Right lobe of liver (tissue), 6 donors: ENCODE results near the gene KIAA1614. TPM values are rescaled to one million over a fixed set of nuclear protein-coding genes. Genes with fewer than 3 reads are reported as not detected.

Source experiments
- ATAC-seq, 4 donors: fragments of 200-7000 bp; cut with Tn5 transposase; one replicate each; pipeline ENCODE4 v1.9.1; 2020; ENCODE audit warnings: mild to moderate bottlenecking in 4 of 4, moderate library complexity in 4 of 4
- DNase-seq, 3 donors: peaks; one replicate each; pipeline ENCODE4 v3.0.0-alpha.2; 2020
- H3K27ac ChIP-seq, 3 donors: fragments of 200-600 bp; one replicate each; pipeline ENCODE4 v1.8.0; 2022
- H3K27me3 ChIP-seq, 2 donors: fragments of 200-600 bp; one replicate each; pipeline ENCODE4 v1.8.0; 2022
- H3K36me3 ChIP-seq, 4 donors: fragments of 200-600 bp; sonication (generic) in 1 of 4; one replicate each; pipeline versions ENCODE4 v1.5.1 to v1.8.0; 2017 to 2022; ENCODE audit warnings: control low read depth in 1 of 4
- H3K4me1 ChIP-seq, 4 donors: fragments of 200-600 bp; sonication (generic) in 1 of 4; one replicate each; pipeline versions ENCODE4 v1.5.1 to v1.8.0; 2017 to 2022; ENCODE audit warnings: control low read depth in 1 of 4
- H3K4me3 ChIP-seq, 3 donors: fragments of 200-600 bp; one replicate each; pipeline ENCODE4 v1.8.0; 2022
- H3K9me3 ChIP-seq, 4 donors: fragments of 200-600 bp; sonication (generic) in 1 of 4; one replicate each; pipeline versions ENCODE4 v1.5.1 to v1.8.0; 2017 to 2022; ENCODE audit warnings: control low read depth in 1 of 4
- POLR2A ChIP-seq: fragments of 450-650 bp; IDR thresholded peaks from one replicate; pipeline ENCODE4 v1.6.1; 2017; ENCODE audit warnings: antibody characterized with exemption, mild to moderate bottlenecking
- WGBS: methylation state at CpG from one replicate; pipeline ENCODE4 v1.1.6; 2018; ENCODE audit warnings: low coverage, low lambda C conversion rate; ENCODE audit not compliant: insufficient coverage; ENCODE audit errors: missing lambda C conversion rate; 5-methylcytosine and 5-hydroxymethylcytosine counted together
- intact Hi-C, 2 donors: fragments of 100-400 bp; cut with DNase I; formaldehyde crosslinking; loops; one replicate each; pipeline versions ENCODE4 v1.11.2 to v1.14.1; 2022
- total RNA-seq, 6 experiments: library from RNA; depleted of rRNA in 2 of 6; stranded (reverse); fragments of >200 nt in 2 of 6; fragmentation: NEBNext Ultra II Directional in 3 of 6; extraction: Animal tissue kit (Norgen Biotek cat#: 25700) in 3 of 6; gene quantifications; one replicate each; pipeline versions ENCODE4 v1.1.0 to v1.2.4, GENCODE V29; 2016 to 2023
- TF ChIP-seq, protein P1 (sequence below), 4 donors: fragments of 200-600 bp in 3 of 4; fragments of 450-650 bp in 1 of 4; IDR thresholded peaks; one replicate each; pipeline versions ENCODE4 v1.5.1 to v1.8.0; 2016 to 2022; ENCODE audit warnings: antibody characterized with exemption in 4 of 4, mild to moderate bottlenecking in 2 of 4
- donor health status: DM: no; HTN: yes; CAD: no.
- donor health status: DM: no; HTN: no; CAD: no.
- donor health status: DM: no; HTN: no; CAD: no.
- donor health status: DM: no; HTN: yes; CAD: no.
- donor health status: DM: no; HTN: yes; CAD: no.

KIAA1614 gene
- total RNA-seq, 6 experiments from 2014 or later, result 0.13 to 0.25 (median 0.21) TPM

DNA sequence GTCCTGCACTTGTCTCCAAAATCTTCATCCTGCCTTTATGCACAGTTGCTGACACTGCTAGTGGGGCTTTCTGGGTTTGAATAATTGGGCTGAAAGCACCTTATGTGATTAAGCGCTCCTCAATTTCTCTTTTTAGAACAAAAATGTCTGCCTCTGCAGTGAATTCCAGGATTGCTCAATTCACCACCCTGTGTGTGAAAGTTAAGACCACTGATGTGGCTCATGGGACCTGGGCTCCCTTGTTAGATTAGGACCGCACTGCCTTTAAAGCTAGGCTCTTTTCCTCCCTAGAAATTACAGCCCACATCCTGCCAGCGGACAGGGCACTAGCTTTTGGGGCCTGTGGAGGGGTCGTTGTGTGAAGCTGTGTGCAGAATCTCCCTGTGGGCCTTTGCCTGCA is 18.8 kb downstream of the KIAA1614 start:
- no peaks in the 10 kb centered on the region for H3K9me3 ChIP-seq
- WGBS, result 56% methylated on average over 2 of the region's 4 CpGs
- ATAC-seq, result no peak

DNA sequence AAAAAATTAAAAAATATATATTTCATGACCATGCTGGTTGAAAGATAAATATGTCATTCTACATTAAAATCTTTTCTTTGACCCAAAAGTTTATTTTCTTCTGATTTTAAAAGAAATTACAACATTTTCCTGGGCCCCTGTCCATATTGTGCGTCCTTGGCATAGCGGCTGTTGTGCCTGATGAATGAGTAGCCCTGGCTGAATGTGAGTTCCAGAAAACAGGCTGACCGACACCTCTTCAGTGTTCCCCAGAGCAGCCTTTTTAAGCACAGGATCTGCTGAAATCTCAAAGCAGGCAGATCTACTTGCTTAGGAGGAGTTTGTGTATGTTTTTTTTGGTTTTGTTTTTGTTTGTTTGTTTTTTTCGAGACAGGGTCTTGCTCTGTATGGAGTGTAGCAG is 19.7 kb downstream of the KIAA1614 start:
- H3K36me3 ChIP-seq, result no peaks in the 10 kb centered on the region
- intact Hi-C loops, result no loop called here
- H3K4me3 ChIP-seq, result no peak overlapping the region
- no peaks in the 10 kb centered on the region for H3K9me3 ChIP-seq
- ATAC-seq, result no peak
- DNase-seq, result no peak
- H3K4me1 ChIP-seq, result no peaks in the 10 kb centered on the region
- WGBS, result 76% methylated on average over 3 of the region's 4 CpGs
- H3K27me3 ChIP-seq, result no peaks in the 10 kb centered on the region
- TF ChIP-seq POLR2A, result no peak
- TF ChIP-seq, protein P1, sequence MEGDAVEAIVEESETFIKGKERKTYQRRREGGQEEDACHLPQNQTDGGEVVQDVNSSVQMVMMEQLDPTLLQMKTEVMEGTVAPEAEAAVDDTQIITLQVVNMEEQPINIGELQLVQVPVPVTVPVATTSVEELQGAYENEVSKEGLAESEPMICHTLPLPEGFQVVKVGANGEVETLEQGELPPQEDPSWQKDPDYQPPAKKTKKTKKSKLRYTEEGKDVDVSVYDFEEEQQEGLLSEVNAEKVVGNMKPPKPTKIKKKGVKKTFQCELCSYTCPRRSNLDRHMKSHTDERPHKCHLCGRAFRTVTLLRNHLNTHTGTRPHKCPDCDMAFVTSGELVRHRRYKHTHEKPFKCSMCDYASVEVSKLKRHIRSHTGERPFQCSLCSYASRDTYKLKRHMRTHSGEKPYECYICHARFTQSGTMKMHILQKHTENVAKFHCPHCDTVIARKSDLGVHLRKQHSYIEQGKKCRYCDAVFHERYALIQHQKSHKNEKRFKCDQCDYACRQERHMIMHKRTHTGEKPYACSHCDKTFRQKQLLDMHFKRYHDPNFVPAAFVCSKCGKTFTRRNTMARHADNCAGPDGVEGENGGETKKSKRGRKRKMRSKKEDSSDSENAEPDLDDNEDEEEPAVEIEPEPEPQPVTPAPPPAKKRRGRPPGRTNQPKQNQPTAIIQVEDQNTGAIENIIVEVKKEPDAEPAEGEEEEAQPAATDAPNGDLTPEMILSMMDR (IDR thresholded peaks at IDR 0.05), result no peak
- H3K27ac ChIP-seq, result no peak overlapping the region

More for the DNA sequence above, 18.8 kb downstream of the KIAA1614 start:
- H3K36me3 ChIP-seq, result no peaks in the 10 kb centered on the region
- H3K27ac ChIP-seq, result no peak overlapping the region
- H3K27me3 ChIP-seq, result no peaks in the 10 kb centered on the region
- intact Hi-C loops, result no loop called here
- no peak for DNase-seq
- H3K4me3 ChIP-seq, result no peak overlapping the region
- TF ChIP-seq POLR2A, result no peak
- TF ChIP-seq, protein P1 (IDR thresholded peaks at IDR 0.05), result no peak
- H3K4me1 ChIP-seq, result no peaks in the 10 kb centered on the region

DNA sequence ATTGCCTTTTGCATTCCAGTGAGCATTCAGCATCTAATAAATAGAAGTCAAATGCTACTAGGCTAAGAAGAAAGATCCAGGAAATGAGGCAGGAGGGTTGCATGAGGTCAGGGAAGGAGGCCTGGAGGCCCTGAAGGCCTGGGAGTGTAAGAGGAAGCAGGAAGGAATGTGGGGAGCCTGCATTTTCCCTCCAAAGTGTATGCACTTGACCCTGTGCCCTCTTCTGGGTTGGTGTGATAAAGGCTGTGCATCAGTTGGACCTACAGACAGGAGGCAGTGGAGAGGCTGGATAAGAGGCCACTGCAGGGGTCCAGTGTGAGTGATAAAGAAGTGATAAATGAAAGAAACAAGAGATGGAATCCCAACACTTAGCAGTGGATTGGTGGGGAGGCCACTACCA is 20.4 kb downstream of the KIAA1614 start:
- intact Hi-C loops, result no loop called here
- H3K27me3 ChIP-seq, result no peaks in the 10 kb centered on the region
- H3K9me3 ChIP-seq, result no peaks in the 10 kb centered on the region
- TF ChIP-seq, protein P1 (IDR thresholded peaks at IDR 0.05), result no peak
- no peak for TF ChIP-seq POLR2A
- H3K4me1 ChIP-seq, result no peaks in the 10 kb centered on the region
- no peak for DNase-seq
- ATAC-seq, result no peak
- H3K27ac ChIP-seq, result no peak overlapping the region
- H3K36me3 ChIP-seq, result no peaks in the 10 kb centered on the region
- H3K4me3 ChIP-seq, result no peak overlapping the region

DNA sequence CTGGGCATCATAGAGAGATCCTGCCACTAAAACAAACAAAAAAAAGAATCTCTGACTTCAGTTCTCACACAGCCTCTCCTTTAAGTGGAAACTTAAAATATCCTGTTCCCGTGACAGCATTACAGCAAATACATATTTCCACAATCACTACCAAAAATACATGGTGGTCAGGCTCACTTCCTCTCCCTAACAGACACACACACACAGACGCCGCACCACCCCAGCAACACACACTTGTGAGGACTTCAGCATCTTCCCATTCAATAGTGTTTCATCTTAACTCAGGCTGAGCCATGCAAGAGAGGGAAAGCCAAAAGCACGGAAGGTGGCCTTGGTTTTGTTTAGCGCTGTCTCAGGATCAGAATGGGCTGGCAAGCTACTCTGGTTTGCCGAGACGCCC is 21.9 kb downstream of the KIAA1614 start:
- H3K36me3 ChIP-seq, result no peaks in the 10 kb centered on the region
- no peak for ATAC-seq
- no peaks in the 10 kb centered on the region for H3K9me3 ChIP-seq
- H3K4me3 ChIP-seq, result no peak overlapping the region
- no peak overlapping the region for H3K27ac ChIP-seq
- TF ChIP-seq, protein P1 (IDR thresholded peaks at IDR 0.05), result no peak
- TF ChIP-seq POLR2A, result no peak
- intact Hi-C loops, result no loop called here
- no peaks in the 10 kb centered on the region for H3K27me3 ChIP-seq
- 77% methylated on average over 7 of the region's 7 CpGs for WGBS
- no peak for DNase-seq
- no peaks in the 10 kb centered on the region for H3K4me1 ChIP-seq
